Tibial nerve (tissue), 3 donors: ENCODE results near the gene BAAT.

Source experiments
- POLR2A ChIP-seq, 2 donors: fragments of 450-650 bp; IDR thresholded peaks; one replicate each; pipeline ENCODE4 v1.6.1; 2017; ENCODE audit warnings: antibody characterized with exemption in 2 of 2, mild to moderate bottlenecking in 2 of 2, moderate library complexity in 2 of 2
- TF ChIP-seq, protein P1 (sequence below), 5 experiments: fragments of 200-600 bp in 3 of 5; fragments of 450-650 bp in 2 of 5; sonication (generic) in 3 of 5; IDR thresholded peaks; one replicate each; pipeline ENCODE4 v1.5.1; 2016 to 2019; ENCODE audit warnings: antibody characterized with exemption in 5 of 5, mild to moderate bottlenecking in 3 of 5, moderate library complexity in 2 of 5

DNA sequence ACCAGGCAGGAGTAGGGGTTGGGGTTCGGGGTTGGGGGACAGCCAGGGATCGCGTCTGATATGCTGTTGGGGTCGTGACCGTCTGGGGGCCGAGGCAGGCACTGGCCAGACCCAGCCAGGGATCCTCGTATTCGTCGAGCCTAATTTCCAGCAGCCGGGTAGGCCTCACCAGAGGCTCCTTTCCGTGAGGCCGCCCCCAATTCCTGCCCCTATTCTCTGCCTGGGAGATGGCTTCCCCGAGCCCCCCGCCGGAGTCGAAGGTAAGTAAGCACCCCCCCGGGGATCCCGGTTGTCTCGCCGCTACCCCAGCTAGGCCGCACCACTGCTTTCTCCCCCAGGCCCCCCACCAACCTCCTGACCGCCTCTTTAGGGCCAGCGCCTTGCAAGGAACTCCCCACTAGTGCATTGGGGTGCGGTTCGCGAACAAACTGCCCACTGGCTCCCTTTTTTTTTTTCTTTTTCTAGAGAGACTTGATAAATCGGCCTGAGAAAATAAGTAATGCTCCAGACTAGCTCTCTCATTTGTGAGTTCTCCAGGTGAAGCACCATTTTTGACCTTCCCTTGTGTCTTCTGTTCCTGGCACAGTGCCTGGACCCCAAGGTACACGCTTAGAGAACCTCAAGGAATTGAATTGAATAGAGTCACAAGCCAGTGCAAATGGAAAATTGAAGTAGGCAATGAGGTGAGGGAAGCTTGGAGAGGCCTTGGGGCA, 14.3 kb upstream of the BAAT start:
- TF ChIP-seq POLR2A (IDR thresholded peaks at IDR 0.05) = no peak
- TF ChIP-seq, protein P1, sequence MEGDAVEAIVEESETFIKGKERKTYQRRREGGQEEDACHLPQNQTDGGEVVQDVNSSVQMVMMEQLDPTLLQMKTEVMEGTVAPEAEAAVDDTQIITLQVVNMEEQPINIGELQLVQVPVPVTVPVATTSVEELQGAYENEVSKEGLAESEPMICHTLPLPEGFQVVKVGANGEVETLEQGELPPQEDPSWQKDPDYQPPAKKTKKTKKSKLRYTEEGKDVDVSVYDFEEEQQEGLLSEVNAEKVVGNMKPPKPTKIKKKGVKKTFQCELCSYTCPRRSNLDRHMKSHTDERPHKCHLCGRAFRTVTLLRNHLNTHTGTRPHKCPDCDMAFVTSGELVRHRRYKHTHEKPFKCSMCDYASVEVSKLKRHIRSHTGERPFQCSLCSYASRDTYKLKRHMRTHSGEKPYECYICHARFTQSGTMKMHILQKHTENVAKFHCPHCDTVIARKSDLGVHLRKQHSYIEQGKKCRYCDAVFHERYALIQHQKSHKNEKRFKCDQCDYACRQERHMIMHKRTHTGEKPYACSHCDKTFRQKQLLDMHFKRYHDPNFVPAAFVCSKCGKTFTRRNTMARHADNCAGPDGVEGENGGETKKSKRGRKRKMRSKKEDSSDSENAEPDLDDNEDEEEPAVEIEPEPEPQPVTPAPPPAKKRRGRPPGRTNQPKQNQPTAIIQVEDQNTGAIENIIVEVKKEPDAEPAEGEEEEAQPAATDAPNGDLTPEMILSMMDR (IDR thresholded peaks at IDR 0.05) = no peak
